Measurements from ENCODE around the gene MACROD2.
A peak's percentile ranks its signal among the peaks of the same experiment; 100 is the strongest.

Gene MACROD2

GRCh38 chr20:15860850-15861249 is 1865.5 kb downstream of the MACROD2 start:
- DNase-seq, result no peak

GRCh38 chr20:15862178-15862577 is 1866.9 kb downstream of the MACROD2 start:
- no peak for DNase-seq

GRCh38 chr20:15863735-15864134 is 1868.4 kb downstream of the MACROD2 start:
- no peak for DNase-seq

GRCh38 chr20:15865553-15865952 is 1870.2 kb downstream of the MACROD2 start:
- DNase-seq, result no peak

GRCh38 chr20:15866916-15867730 is 1871.8 kb downstream of the MACROD2 start:
- DNase-seq, result no peak

- no peak for DNase-seq
These were observed 1872.6 kb downstream of the MACROD2 start for GRCh38 chr20:15867899-15868298.

- no peak for DNase-seq
These were observed 1880.1 kb downstream of the MACROD2 start for GRCh38 chr20:15875446-15875845.

- DNase-seq, result no peak
These were observed 1887.2 kb downstream of the MACROD2 start for GRCh38 chr20:15882553-15882952.

- no peak for DNase-seq
These were observed 1890.9 kb downstream of the MACROD2 start for GRCh38 chr20:15886250-15886649.

GRCh38 chr20:15887387-15887786 is 1892.1 kb downstream of the MACROD2 start:
- no peak for DNase-seq

GRCh38 chr20:15889061-15889460 is 1893.7 kb downstream of the MACROD2 start:
- no peak for DNase-seq

- DNase-seq, result no peak
These were observed 1894.4 kb downstream of the MACROD2 start for GRCh38 chr20:15889514-15890256.

- no peak for DNase-seq
These were observed 1895.2 kb downstream of the MACROD2 start for GRCh38 chr20:15890407-15890982.

GRCh38 chr20:15895126-15895525 is 1899.8 kb downstream of the MACROD2 start:
- no peak for DNase-seq

- DNase-seq, result peak; percentile 55
These were observed 1900.3 kb downstream of the MACROD2 start for GRCh38 chr20:15895560-15896084.

- no peak for DNase-seq
These were observed 1904.7 kb downstream of the MACROD2 start for GRCh38 chr20:15899967-15900366.

- DNase-seq, result no peak
These were observed 1905.1 kb downstream of the MACROD2 start for GRCh38 chr20:15900443-15900842.

GRCh38 chr20:15902493-15902892 is 1907.2 kb downstream of the MACROD2 start:
- no peak for DNase-seq

- DNase-seq, result no peak
These were observed 1910.3 kb downstream of the MACROD2 start for GRCh38 chr20:15905661-15906060.

- DNase-seq, result no peak
These were observed 1914.7 kb downstream of the MACROD2 start for GRCh38 chr20:15909995-15910394.

- no peak for DNase-seq
These were observed 1916.3 kb downstream of the MACROD2 start for GRCh38 chr20:15911581-15911980.

- DNase-seq, result no peak
These were observed 1918.2 kb downstream of the MACROD2 start for GRCh38 chr20:15913391-15914025.

GRCh38 chr20:15916623-15917022 is 1921.3 kb downstream of the MACROD2 start:
- no peak for DNase-seq
